ENCODE measurements around the gene PRPF19.

DNA sequence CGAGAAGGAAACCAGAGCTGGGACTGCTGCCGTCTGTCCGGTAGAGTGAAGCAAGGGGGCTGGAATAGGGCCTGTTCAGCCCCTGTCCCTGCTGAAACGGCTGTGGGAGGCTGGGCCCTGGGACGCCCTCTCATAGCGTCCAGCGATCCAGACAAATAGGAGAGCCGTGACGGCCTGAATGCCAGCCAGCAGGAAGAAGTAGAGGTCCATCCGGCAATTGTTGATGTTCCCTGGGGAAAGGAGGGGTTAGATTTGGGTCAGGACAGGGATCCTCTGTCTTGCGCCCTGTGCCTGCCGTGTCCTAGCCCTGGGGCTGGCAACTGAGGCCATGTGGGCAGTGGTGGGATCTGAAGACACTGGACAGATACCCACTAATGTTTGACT is 30.8 kb upstream of the PRPF19 start:
- TF ChIP-seq, protein P1, sequence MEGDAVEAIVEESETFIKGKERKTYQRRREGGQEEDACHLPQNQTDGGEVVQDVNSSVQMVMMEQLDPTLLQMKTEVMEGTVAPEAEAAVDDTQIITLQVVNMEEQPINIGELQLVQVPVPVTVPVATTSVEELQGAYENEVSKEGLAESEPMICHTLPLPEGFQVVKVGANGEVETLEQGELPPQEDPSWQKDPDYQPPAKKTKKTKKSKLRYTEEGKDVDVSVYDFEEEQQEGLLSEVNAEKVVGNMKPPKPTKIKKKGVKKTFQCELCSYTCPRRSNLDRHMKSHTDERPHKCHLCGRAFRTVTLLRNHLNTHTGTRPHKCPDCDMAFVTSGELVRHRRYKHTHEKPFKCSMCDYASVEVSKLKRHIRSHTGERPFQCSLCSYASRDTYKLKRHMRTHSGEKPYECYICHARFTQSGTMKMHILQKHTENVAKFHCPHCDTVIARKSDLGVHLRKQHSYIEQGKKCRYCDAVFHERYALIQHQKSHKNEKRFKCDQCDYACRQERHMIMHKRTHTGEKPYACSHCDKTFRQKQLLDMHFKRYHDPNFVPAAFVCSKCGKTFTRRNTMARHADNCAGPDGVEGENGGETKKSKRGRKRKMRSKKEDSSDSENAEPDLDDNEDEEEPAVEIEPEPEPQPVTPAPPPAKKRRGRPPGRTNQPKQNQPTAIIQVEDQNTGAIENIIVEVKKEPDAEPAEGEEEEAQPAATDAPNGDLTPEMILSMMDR (IDR thresholded peaks at IDR 0.05; ENCODE audit: low read depth, low read length, poor library complexity, severe bottlenecking): no peak
- no peak for TF ChIP-seq EZH2phosphoT487 (IDR thresholded peaks at IDR 0.05; ENCODE audit: borderline replicate concordance, low read length)
